Hepatocyte (in vitro differentiated cells): Measurements from ENCODE around the gene TOR1AIP1. TPM values are rescaled to one million over a fixed set of nuclear protein-coding genes. Genes with fewer than 3 reads are reported as not detected.

ENCODE experiments used
- DNase-seq: peaks from one replicate; pipeline ENCODE4 v3.0.0-alpha.2; 2016; ENCODE audit warnings: low spot score
- H2AFZ ChIP-seq: fragments of 200-600 bp; sonication (generic); 2 replicates; pipeline ENCODE4 v1.6.0; 2016; ENCODE audit warnings: antibody characterized with exemption, mild to moderate bottlenecking
- H3K27ac ChIP-seq: fragments of 200-600 bp; sonication (generic); 2 replicates; pipeline ENCODE4 v1.5.1; 2016; ENCODE audit warnings: mild to moderate bottlenecking
- H3K27me3 ChIP-seq: fragments of 200-600 bp; sonication (generic); 2 replicates; pipeline ENCODE4 v1.6.1; 2016
- H3K36me3 ChIP-seq: fragments of 200-600 bp; sonication (generic); replicated peaks from 2 replicates; pipeline ENCODE4 v1.5.1; 2016; ENCODE audit warnings: low read depth; ENCODE audit not compliant: insufficient read depth
- H3K4me1 ChIP-seq: fragments of 200-600 bp; sonication (generic); 2 replicates; pipeline ENCODE4 v1.5.1; 2016; ENCODE audit warnings: mild to moderate bottlenecking, moderate library complexity; ENCODE audit not compliant: insufficient read depth
- H3K4me2 ChIP-seq: fragments of 200-600 bp; sonication (generic); 2 replicates; pipeline ENCODE4 v1.6.0; 2016
- H3K4me3 ChIP-seq: fragments of 200-600 bp; sonication (generic); 2 replicates; pipeline ENCODE4 v1.5.1; 2016; ENCODE audit warnings: mild to moderate bottlenecking
- H3K79me2 ChIP-seq: fragments of 200-600 bp; sonication (generic); 2 replicates; pipeline ENCODE4 v1.6.0; 2017; ENCODE audit warnings: mild to moderate bottlenecking
- H3K9me2 ChIP-seq: fragments of 200-600 bp; sonication (generic); replicated peaks from 2 replicates; pipeline ENCODE4 v1.6.0; 2017; ENCODE audit warnings: mild to moderate bottlenecking; ENCODE audit not compliant: insufficient read depth
- H3K9me3 ChIP-seq: fragments of 200-600 bp; sonication (generic); 2 replicates; pipeline ENCODE4 v1.5.1; 2016; ENCODE audit warnings: low read depth, mild to moderate bottlenecking
- H4K20me1 ChIP-seq: fragments of 200-600 bp; sonication (generic); 2 replicates; pipeline ENCODE4 v1.6.0; 2016; ENCODE audit warnings: mild to moderate bottlenecking; ENCODE audit not compliant: insufficient read depth, poor library complexity, severe bottlenecking
- CTCF ChIP-seq: fragments of 200-600 bp; sonication (generic); IDR thresholded peaks from 2 replicates; pipeline ENCODE4 v1.5.1; 2016; ENCODE audit warnings: antibody characterized with exemption, mild to moderate bottlenecking; ENCODE audit not compliant: poor library complexity
- EZH2 ChIP-seq: fragments of 200-600 bp; sonication (generic); IDR thresholded peaks from 2 replicates; pipeline ENCODE4 v1.6.1; 2016; ENCODE audit warnings: antibody characterized with exemption, mild to moderate bottlenecking, borderline replicate concordance
- EZH2phosphoT487 ChIP-seq: fragments of 200-600 bp; sonication (generic); IDR thresholded peaks from one replicate; pipeline ENCODE4 v1.6.1; 2018; ENCODE audit warnings: antibody characterized with exemption, mild to moderate bottlenecking, low read depth, moderate library complexity; ENCODE audit not compliant: unreplicated experiment, severe bottlenecking
- WGBS: methylation state at CpG from one replicate; pipeline ENCODE4 v1.1.6; 2016; ENCODE audit warnings: low lambda C conversion rate; ENCODE audit errors: missing lambda C conversion rate; 5-methylcytosine and 5-hydroxymethylcytosine counted together
- polyA plus RNA-seq: library from polyadenylated mRNA; unstranded; fragments of >200 nt; fragmentation: Nextera tagmentation; extraction: Ambion mirVana; gene quantifications from 2 replicates; pipeline ENCODE4 v1.2.1, GENCODE V29; 2016
- total RNA-seq: library from RNA; depleted of rRNA; stranded (reverse); fragments of >200 nt; gene quantifications from 2 replicates; pipeline ENCODE4 v1.2.3, GENCODE V29; 2014

The TOR1AIP1 gene
- total and polyA plus RNA-seq, 2 experiments from 2014 or later: 18.8 to 36.1 TPM

GRCh38 chr1:179888071-179888470 is 6.0 kb downstream of the TOR1AIP1 start:
- Histone ChIP-seq H3K4me3 (no peak overlapping the region), H3K36me3 (no peaks in the 10 kb centered on the region), H3K4me1 (peaks cover 5% of the 10 kb centered on the region), H3K9me3 (no peaks in the 10 kb centered on the region), H3K4me2 (no peak overlapping the region), H4K20me1 (peaks cover 9% of the 10 kb centered on the region), H3K27me3 (no peaks in the 10 kb centered on the region), H3K9me2 (no peaks in the 10 kb centered on the region), H3K27ac (no peak overlapping the region), H3K79me2 (peaks cover 59% of the 10 kb centered on the region), H2AFZ (no peak overlapping the region)
- 95% methylated on average over 2 of the region's 2 CpGs for WGBS
- no peak for DNase-seq
- no peak for TF ChIP-seq CTCF
- no peak for TF ChIP-seq EZH2
- no peak for TF ChIP-seq EZH2phosphoT487

GRCh38 chr1:179889589-179889988 is 7.5 kb downstream of the TOR1AIP1 start:
- Histone ChIP-seq H3K9me3 (no peaks in the 10 kb centered on the region), H4K20me1 (peaks cover 5% of the 10 kb centered on the region), H2AFZ (no peak overlapping the region), H3K4me1 (no peaks in the 10 kb centered on the region), H3K27me3 (no peaks in the 10 kb centered on the region), H3K9me2 (no peaks in the 10 kb centered on the region), H3K4me3 (no peak overlapping the region), H3K36me3 (no peaks in the 10 kb centered on the region), H3K4me2 (no peak overlapping the region), H3K79me2 (peaks cover 44% of the 10 kb centered on the region), H3K27ac (no peak overlapping the region)
- no peak for DNase-seq
- no peak for TF ChIP-seq CTCF
- no peak for TF ChIP-seq EZH2
- no peak for TF ChIP-seq EZH2phosphoT487
- 95% methylated on average over 4 of the region's 4 CpGs for WGBS

GRCh38 chr1:179910934-179911333 is 28.8 kb downstream of the TOR1AIP1 start:
- Histone ChIP-seq H4K20me1 (no peaks in the 10 kb centered on the region), H3K27me3 (no peaks in the 10 kb centered on the region), H3K79me2 (no peaks in the 10 kb centered on the region), H3K36me3 (no peaks in the 10 kb centered on the region), H2AFZ (no peak overlapping the region), H3K9me3 (no peaks in the 10 kb centered on the region), H3K4me3 (no peak overlapping the region), H3K27ac (no peak overlapping the region), H3K9me2 (no peaks in the 10 kb centered on the region), H3K4me2 (no peak overlapping the region), H3K4me1 (no peaks in the 10 kb centered on the region)
- WGBS: 88% methylated on average over 1 of the region's 1 CpG
- DNase-seq: no peak
- no peak for TF ChIP-seq EZH2phosphoT487

- Histone ChIP-seq H3K9me3 (no peaks in the 10 kb centered on the region), H3K4me3 (no peak overlapping the region), H3K79me2 (no peaks in the 10 kb centered on the region), H4K20me1 (no peaks in the 10 kb centered on the region), H2AFZ (no peak overlapping the region), H3K4me2 (no peak overlapping the region), H3K9me2 (no peaks in the 10 kb centered on the region), H3K27ac (no peak overlapping the region), H3K36me3 (no peaks in the 10 kb centered on the region), H3K27me3 (no peaks in the 10 kb centered on the region), H3K4me1 (no peaks in the 10 kb centered on the region)
- no peak for DNase-seq
- TF ChIP-seq CTCF (no peak), EZH2 (no peak), EZH2phosphoT487 (no peak)
- WGBS: 98% methylated on average over 3 of the region's 3 CpGs
Observed at GRCh38 chr1:179911812-179912211, 29.7 kb downstream of the TOR1AIP1 start.
